HG03045 (cell line): Measurements from ENCODE around the gene JOSD1.
"Not testable (repeated sequence)": the region's sequence is repeated elsewhere in the genome, so short reads cannot be mapped to it uniquely, and the experiment has no call there.

ENCODE experiments used
- ATAC-seq: cut with Tn5 transposase; IDR thresholded peaks from one replicate; pipeline ENCODE4 v1.9.1; 2021; ENCODE audit warnings: mild to moderate bottlenecking, moderate library complexity; ENCODE audit not compliant: unreplicated experiment

The JOSD1 gene

GRCh38 chr22:38696606-38697424 is 3.9 kb downstream of the JOSD1 start:
- ATAC-seq = no peak

- no peak for ATAC-seq
These were observed 5.8 kb downstream of the JOSD1 start for GRCh38 chr22:38694940-38695339.

- no peak for ATAC-seq
These were observed 6.7 kb downstream of the JOSD1 start for GRCh38 chr22:38694049-38694448.

GRCh38 chr22:38689651-38690050 is 11.1 kb downstream of the JOSD1 start:
- ATAC-seq = no peak

DNA sequence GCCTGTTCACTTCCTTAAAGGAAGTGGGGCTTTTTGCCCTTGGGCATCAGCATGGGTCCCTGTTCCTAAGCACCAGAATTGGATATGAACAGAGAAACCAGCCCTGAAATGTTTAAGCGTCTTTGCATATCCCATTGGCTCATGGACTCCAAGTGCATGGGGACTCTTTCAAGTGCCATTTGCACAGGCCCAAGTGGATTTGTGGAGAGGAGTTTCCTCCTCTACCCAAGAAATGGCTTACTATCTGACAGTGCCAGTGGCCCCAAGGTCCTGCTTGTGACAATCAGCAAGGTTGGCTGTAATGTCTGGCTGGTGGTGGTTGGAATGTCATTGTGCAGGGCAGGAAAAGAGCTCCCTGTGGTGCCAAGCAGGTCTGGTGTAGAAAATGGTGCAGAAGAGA is 15.0 kb downstream of the JOSD1 start:
- no peak for ATAC-seq

GRCh38 chr22:38684895-38685294 is 15.8 kb downstream of the JOSD1 start:
- no peak for ATAC-seq

DNA sequence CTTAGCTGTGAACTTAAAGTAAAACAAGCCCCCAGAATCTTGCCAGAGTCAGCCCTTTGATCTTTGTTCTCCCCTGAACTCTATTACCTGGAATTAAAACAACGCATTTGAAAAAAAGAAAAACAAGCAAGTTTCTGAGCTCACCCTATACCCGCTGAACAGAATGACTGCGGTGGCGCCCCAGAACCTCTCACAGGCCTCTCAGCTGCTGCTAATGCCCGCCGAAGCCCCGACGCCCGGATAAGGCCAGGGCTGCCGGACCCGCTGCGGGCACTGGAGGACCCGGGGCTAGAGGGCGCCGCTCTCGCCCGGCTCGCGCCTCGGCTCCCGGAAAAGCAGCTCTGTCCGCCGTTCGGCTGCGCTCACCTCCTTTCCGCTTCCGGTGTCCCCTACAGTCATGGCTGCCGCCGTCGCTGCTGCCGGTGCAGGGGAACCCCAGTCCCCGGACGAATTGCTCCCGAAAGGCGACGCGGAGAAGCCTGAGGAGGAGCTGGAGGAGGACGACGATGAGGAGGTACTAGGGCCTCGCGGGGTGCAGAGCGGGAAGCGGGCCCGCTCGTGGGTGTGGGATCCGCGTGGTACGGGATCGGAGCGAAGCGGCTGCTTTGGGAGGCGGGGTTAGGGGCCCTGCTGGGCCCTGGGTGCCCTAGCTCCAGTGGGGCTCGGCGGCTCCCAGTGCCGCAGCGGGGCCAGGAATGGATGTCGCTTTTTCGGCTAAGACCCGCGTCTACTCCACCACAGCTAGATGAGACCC is 19.0 kb downstream of the JOSD1 start, which contains the start of gene TOMM22:
Gene TOMM22, plus strand, starts transcription at position 376 of the 754 bp plus-strand sequence. Its CDS starts 22 bp downstream, at position 398.
- ATAC-seq = peak; percentile 94

GRCh38 chr22:38675833-38676232 is 24.9 kb downstream of the JOSD1 start:
- no peak for ATAC-seq

- no peak for ATAC-seq
These were observed 25.9 kb downstream of the JOSD1 start for GRCh38 chr22:38674888-38675287.

- ATAC-seq = no peak
These were observed 43.5 kb downstream of the JOSD1 start for GRCh38 chr22:38657045-38657909.

- ATAC-seq = peak; percentile 71
These were observed 44.3 kb downstream of the JOSD1 start, which contains the start of the genes CBY1 and FAM227A for GRCh38 chr22:38656256-38657044. CBY1 (plus strand) TSS chr22:38656638; CDS start chr22:38668055, 11,417 bp downstream. FAM227A (minus strand) TSS chr22:38656392; CDS start chr22:38650168, 6,224 bp downstream.

DNA sequence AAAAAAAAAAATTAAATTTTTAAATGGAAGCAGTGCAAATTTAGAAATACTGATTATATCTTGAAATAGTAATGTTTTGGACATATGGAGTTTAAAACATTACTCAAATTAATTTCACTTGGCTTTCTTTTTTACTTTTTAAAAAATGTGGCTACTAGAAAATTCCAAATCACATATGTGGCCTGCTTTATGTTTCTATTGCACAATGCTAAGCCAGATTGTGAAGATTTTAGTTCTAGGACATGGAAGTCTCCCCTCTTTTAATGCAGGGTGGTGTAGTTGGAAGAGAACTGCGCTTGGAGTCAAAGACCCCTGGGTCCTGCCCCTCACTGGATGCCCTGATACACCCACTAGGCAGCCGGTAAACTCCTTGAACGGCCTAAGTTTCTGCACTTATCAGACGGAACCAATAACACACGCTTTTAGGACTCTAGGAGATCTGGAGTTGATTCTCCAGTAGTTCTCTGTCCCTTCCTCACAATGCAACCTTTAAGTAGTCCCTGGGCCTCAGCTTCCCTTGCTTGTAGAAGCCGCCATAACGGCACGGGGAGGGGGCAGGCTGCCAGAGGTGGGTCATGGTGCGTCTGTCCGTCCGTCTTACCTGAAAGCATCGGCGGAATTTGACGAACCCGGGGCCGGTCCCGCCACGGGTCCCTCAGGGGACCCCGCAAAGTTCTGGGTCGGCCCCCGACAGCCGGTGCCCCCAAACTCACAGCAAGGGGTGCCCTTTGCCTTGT is 45.1 kb downstream of the JOSD1 start:
- no peak for ATAC-seq

DNA sequence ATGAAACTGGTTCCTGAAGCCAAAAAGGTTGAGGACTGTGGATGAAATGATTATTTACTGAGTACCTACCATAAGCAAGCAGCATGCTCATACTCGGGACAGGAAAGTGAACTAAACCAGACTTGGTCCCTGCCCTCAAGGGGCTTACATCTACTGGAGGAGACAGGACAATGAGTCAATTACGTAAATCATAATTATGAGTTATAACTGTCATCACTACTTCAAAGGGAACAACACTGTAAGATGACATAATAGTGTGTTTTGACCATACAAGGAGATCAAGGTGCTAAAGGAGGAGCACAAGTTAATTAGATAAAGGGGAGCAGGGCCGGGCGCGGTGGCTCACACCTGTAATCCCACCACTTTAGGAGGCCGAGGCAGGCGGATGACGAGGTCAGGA is 47.0 kb downstream of the JOSD1 start:
- ATAC-seq = no peak

DNA sequence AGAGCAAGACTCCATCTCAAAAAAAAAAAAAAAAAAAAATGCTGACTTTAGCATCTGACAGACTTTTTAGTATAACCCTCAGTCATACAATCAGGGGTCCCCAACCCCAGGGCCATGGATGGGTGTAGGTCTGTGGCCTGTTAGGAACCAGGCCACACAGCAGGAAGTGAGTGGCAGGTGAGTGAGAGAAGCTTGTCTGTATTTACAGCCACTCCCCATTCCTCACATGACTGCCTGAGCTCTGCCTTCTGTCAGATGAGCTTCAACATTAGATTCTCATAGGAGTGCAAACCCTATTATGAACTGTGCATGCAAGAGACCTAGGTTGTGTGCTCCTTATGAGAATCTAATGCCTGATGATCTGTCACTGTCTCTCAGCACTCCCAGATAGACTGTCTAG is 47.9 kb downstream of the JOSD1 start:
- no peak for ATAC-seq

GRCh38 chr22:38649841-38650522 is 50.8 kb downstream of the JOSD1 start:
- ATAC-seq = no peak

- ATAC-seq = no peak
These were observed 55.3 kb downstream of the JOSD1 start for GRCh38 chr22:38645430-38645829.

- ATAC-seq = not testable (repeated sequence)
These were observed 56.5 kb downstream of the JOSD1 start for GRCh38 chr22:38644245-38644644.

DNA sequence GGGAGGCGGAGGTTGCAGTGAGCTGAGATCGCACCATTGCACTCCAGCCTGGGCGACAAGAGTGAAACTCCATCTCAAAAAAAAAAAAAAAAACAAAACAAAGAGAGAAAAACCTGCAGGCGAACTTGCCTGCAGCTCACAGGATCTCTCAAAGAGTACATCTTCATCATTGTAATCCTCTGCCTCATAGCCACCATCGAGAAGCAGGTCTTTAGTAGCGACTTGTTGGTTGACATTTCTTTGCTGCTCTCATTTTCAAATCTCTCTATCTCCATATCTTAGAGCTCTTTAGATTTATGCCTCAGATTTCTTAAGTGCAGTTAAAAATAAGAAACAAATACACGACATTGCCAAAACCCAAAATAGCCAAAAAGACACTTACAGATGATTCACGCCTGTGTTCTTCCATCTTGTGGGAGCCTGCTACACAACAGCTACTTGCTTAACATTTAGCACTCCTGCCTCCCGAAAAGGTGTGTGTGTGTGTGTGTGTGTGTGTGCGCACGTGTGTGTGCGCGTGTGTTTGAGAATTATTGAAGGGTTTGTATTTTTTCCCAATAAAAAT is 59.2 kb downstream of the JOSD1 start:
- ATAC-seq = no peak
